ENCODE measurements around the gene TNF.

GRCh38 chr6:31626952-31627351 lies 51.6 kb downstream of the TNF start:
- TF ChIP-seq CTCF (IDR thresholded peaks at IDR 0.05), result no peak
- TF ChIP-seq POLR2A (IDR thresholded peaks at IDR 0.05), result no peak

Measured in tibial nerve (tissue), 3 donors.